HG03457 (cell line): Measurements from ENCODE around the gene SORBS1.

Experiments
- ATAC-seq: cut with Tn5 transposase; IDR thresholded peaks from one replicate; pipeline ENCODE4 v1.9.1; 2021; ENCODE audit warnings: moderate number of reproducible peaks; ENCODE audit not compliant: unreplicated experiment

The SORBS1 gene

GRCh38 chr10:95330966-95331453 lies 230.2 kb downstream of the SORBS1 start:
- no peak for ATAC-seq

- ATAC-seq = no peak
Observed at GRCh38 chr10:95329296-95329695, 231.9 kb downstream of the SORBS1 start.

GRCh38 chr10:95328013-95328412 lies 233.2 kb downstream of the SORBS1 start:
- no peak for ATAC-seq

- no peak for ATAC-seq
Observed at GRCh38 chr10:95327367-95327766, 233.8 kb downstream of the SORBS1 start.

GRCh38 chr10:95326396-95326795 lies 234.8 kb downstream of the SORBS1 start:
- no peak for ATAC-seq

GRCh38 chr10:95325863-95326262 lies 235.3 kb downstream of the SORBS1 start:
- no peak for ATAC-seq

GRCh38 chr10:95324436-95325268 lies 236.5 kb downstream of the SORBS1 start:
- ATAC-seq = no peak

- ATAC-seq = no peak
Observed at GRCh38 chr10:95321554-95322301, 239.4 kb downstream of the SORBS1 start.

GRCh38 chr10:95319239-95319638 lies 241.9 kb downstream of the SORBS1 start:
- no peak for ATAC-seq

- no peak for ATAC-seq
Observed at GRCh38 chr10:95315509-95315908, 245.7 kb downstream of the SORBS1 start.

GRCh38 chr10:95314192-95314918 lies 246.8 kb downstream of the SORBS1 start:
- no peak for ATAC-seq

- no peak for ATAC-seq
Observed at GRCh38 chr10:95312986-95313495, 248.1 kb downstream of the SORBS1 start.

GRCh38 chr10:95312257-95312656 lies 248.9 kb downstream of the SORBS1 start:
- ATAC-seq = no peak

GRCh38 chr10:95309958-95310357 lies 251.2 kb downstream of the SORBS1 start:
- no peak for ATAC-seq

GRCh38 chr10:95308389-95309302 lies 252.5 kb downstream of the SORBS1 start:
- ATAC-seq = no peak

- ATAC-seq = no peak
Observed at GRCh38 chr10:95306851-95307250, 254.3 kb downstream of the SORBS1 start.

GRCh38 chr10:95306318-95306650 lies 254.9 kb downstream of the SORBS1 start:
- ATAC-seq = no peak

- ATAC-seq = no peak
Observed at GRCh38 chr10:95305606-95306317, 255.4 kb downstream of the SORBS1 start.

GRCh38 chr10:95304976-95305375 lies 256.2 kb downstream of the SORBS1 start:
- ATAC-seq = no peak

GRCh38 chr10:95304463-95304862 lies 256.7 kb downstream of the SORBS1 start:
- ATAC-seq = no peak
